Transverse colon (tissue), 4 donors: Measurements from ENCODE around the gene ZZZ3. TPM values are rescaled to one million over a fixed set of nuclear protein-coding genes. Genes with fewer than 3 reads are reported as not detected.

Experiments used
- DNase-seq: peaks from one replicate; pipeline ENCODE4 v3.0.0-alpha.2; 2019
- H3K27ac ChIP-seq, 4 donors: fragments of 200-600 bp; sonication (generic); 2 replicates each; pipeline ENCODE4 v1.5.1; 2016 to 2018; ENCODE audit warnings: inconsistent platforms in 4 of 4
- H3K27me3 ChIP-seq: fragments of 200-600 bp; sonication (generic); 2 replicates; pipeline ENCODE4 v1.5.1; 2017; ENCODE audit warnings: inconsistent platforms
- H3K36me3 ChIP-seq, 4 donors: fragments of 200-600 bp; sonication (generic); 2 replicates each; pipeline ENCODE4 v1.5.1; 2017 to 2019; ENCODE audit warnings: inconsistent platforms in 4 of 4
- H3K4me1 ChIP-seq, 4 donors: fragments of 200-600 bp; sonication (generic); 2 replicates each; pipeline ENCODE4 v1.5.1; 2017 to 2020; ENCODE audit warnings: inconsistent platforms in 4 of 4
- H3K4me3 ChIP-seq, 4 donors: fragments of 200-600 bp; sonication (generic); 1 replicate in 1 of 4; 2 replicates in 3 of 4; pipeline versions ENCODE4 v1.5.1 to v1.6.1; 2017 to 2019; ENCODE audit warnings: inconsistent platforms in 4 of 4
- H3K9me3 ChIP-seq, 2 donors: fragments of 200-600 bp; sonication (generic); 2 replicates each; pipeline ENCODE4 v1.5.1; 2017 to 2019; ENCODE audit warnings: inconsistent platforms in 2 of 2
- EP300 ChIP-seq: sonication (generic); formaldehyde crosslinking; IDR thresholded peaks from one replicate; pipeline ENCODE4 v1.6.1; 2017; ENCODE audit warnings: antibody characterized with exemption, low read depth
- POLR2A ChIP-seq: fragments of 450-650 bp; IDR thresholded peaks from one replicate; pipeline ENCODE4 v1.6.1; 2016; ENCODE audit warnings: antibody characterized with exemption, mild to moderate bottlenecking, moderate library complexity
- POLR2AphosphoS5 ChIP-seq, 3 donors: sonication (generic); formaldehyde crosslinking; IDR thresholded peaks; one replicate each; pipeline ENCODE4 v1.6.1; 2016; ENCODE audit warnings: antibody characterized with exemption in 3 of 3
- WGBS, 2 donors: methylation state at CpG; one replicate each; pipeline ENCODE4 v1.1.5; 2018; ENCODE audit warnings: low coverage in 1 of 2; 5-methylcytosine and 5-hydroxymethylcytosine counted together
- in situ Hi-C, 4 donors: fragments of 200-750 bp; cut with MboI; loops; one replicate each; pipeline versions ENCODE4 v1.15.0 to v1.15.1; 2017; ENCODE audit warnings: low sequenced_read_pairs in 3 of 4, low pct_ligation_motif_present in 1 of 4, low pct_unique_long_range_greater_than_20kb in 1 of 4
- intact Hi-C: fragments of 100-400 bp; cut with DNase I; formaldehyde crosslinking; loops from one replicate; pipeline ENCODE4 v1.15.1; 2023; ENCODE audit warnings: low total_unique reads
- total RNA-seq, 4 donors: library from RNA; depleted of rRNA; stranded (reverse); fragments of >200 nt; gene quantifications; one replicate each; pipeline ENCODE4 v1.1.0, GENCODE V29; 2016
- TF ChIP-seq, protein P1 (sequence below), 5 experiments: fragments of 200-600 bp in 3 of 5; fragments of 450-650 bp in 2 of 5; sonication (generic) in 3 of 5; IDR thresholded peaks; 1 replicate in 2 of 5; 2 replicates in 3 of 5; pipeline ENCODE4 v1.5.1; 2016 to 2017; ENCODE audit warnings: antibody characterized with exemption in 5 of 5, inconsistent platforms in 3 of 5, mild to moderate bottlenecking in 2 of 5, moderate library complexity in 1 of 5

ZZZ3 gene
- total RNA-seq, 4 donors from 2014 or later = 15.9 to 80.4 (median 47.4) TPM

GRCh38 chr1:77673716-77674355, 8.6 kb downstream of the ZZZ3 start:
- Histone ChIP-seq H3K4me1 (peaks cover 8 to 38% (median 16%) of the 10 kb centered on the region in 4 donors), H3K9me3 (no peaks in the 10 kb centered on the region), H3K36me3 (no peaks in the 10 kb centered on the region), H3K4me3 (no peak overlapping the region), H3K27me3 (no peaks in the 10 kb centered on the region), H3K27ac (no peak overlapping the region)
- intact Hi-C loops = no loop called here
- 50 to 65% methylated on average over 1 of the region's 1 CpG for WGBS, 2 donors
- in situ Hi-C loops = no loop called here
- no peak for DNase-seq
- TF ChIP-seq POLR2AphosphoS5 (IDR thresholded peaks at IDR 0.05) = no peak
- TF ChIP-seq POLR2A = no peak
- TF ChIP-seq, protein P1, sequence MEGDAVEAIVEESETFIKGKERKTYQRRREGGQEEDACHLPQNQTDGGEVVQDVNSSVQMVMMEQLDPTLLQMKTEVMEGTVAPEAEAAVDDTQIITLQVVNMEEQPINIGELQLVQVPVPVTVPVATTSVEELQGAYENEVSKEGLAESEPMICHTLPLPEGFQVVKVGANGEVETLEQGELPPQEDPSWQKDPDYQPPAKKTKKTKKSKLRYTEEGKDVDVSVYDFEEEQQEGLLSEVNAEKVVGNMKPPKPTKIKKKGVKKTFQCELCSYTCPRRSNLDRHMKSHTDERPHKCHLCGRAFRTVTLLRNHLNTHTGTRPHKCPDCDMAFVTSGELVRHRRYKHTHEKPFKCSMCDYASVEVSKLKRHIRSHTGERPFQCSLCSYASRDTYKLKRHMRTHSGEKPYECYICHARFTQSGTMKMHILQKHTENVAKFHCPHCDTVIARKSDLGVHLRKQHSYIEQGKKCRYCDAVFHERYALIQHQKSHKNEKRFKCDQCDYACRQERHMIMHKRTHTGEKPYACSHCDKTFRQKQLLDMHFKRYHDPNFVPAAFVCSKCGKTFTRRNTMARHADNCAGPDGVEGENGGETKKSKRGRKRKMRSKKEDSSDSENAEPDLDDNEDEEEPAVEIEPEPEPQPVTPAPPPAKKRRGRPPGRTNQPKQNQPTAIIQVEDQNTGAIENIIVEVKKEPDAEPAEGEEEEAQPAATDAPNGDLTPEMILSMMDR (IDR thresholded peaks at IDR 0.05) = no peak
- no peak for TF ChIP-seq EP300

- Histone ChIP-seq H3K9me3 (no peaks in the 10 kb centered on the region), H3K27me3 (no peaks in the 10 kb centered on the region), H3K4me1 (peaks cover 2 to 30% (median 9%) of the 10 kb centered on the region in 4 donors), H3K27ac (no peak overlapping the region), H3K36me3 (no peaks in the 10 kb centered on the region), H3K4me3 (no peak overlapping the region)
- WGBS, 2 donors = 85 to 100% methylated on average over 1 to 6 of the region's 6 CpGs
- intact Hi-C loops (no loop called here), in situ Hi-C loops (no loop called here)
- DNase-seq = no peak
- no peak for TF ChIP-seq POLR2A
- TF ChIP-seq POLR2AphosphoS5 (IDR thresholded peaks at IDR 0.05) = no peak
- TF ChIP-seq, protein P1 (IDR thresholded peaks at IDR 0.05) = no peak
- TF ChIP-seq EP300 = no peak
Measured at GRCh38 chr1:77673030-77673429, 9.4 kb downstream of the ZZZ3 start.

DNA sequence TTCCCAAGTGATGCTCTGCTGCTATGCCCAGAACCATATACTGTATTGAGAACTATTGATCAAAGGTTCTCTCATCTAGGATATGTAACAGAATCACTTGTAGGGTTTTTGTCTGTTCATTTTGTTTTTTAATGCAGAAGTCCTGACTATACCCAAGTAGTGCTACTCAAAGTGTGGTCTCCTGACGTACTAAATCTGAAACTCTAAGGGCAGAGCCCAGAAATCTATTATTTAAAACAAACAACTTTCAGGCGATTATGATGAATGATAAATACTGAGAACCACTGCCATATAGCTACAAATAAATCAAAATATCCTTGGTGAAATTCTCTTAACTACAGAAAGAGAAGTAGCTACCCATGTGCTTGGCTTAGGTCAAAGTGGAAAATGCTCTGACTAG, 10.1 kb downstream of the ZZZ3 start:
- no peaks in the 10 kb centered on the region for H3K27me3 ChIP-seq
- TF ChIP-seq EP300 (no peak), POLR2AphosphoS5 (IDR thresholded peaks at IDR 0.05) (no peak), POLR2A (no peak)
- TF ChIP-seq, protein P1 (IDR thresholded peaks at IDR 0.05) = no peak
- no peak overlapping the region for H3K4me3 ChIP-seq
- peaks cover 0 to 31% (median 8%) of the 10 kb centered on the region in 4 donors for H3K4me1 ChIP-seq
- H3K9me3 ChIP-seq = no peaks in the 10 kb centered on the region
- no peaks in the 10 kb centered on the region for H3K36me3 ChIP-seq
- intact Hi-C loops = no loop called here
- WGBS, 2 donors = 65 to 73% methylated on average over 2 of the region's 2 CpGs
- H3K27ac ChIP-seq = no peak overlapping the region
- in situ Hi-C loops = no loop called here
- no peak for DNase-seq

DNA sequence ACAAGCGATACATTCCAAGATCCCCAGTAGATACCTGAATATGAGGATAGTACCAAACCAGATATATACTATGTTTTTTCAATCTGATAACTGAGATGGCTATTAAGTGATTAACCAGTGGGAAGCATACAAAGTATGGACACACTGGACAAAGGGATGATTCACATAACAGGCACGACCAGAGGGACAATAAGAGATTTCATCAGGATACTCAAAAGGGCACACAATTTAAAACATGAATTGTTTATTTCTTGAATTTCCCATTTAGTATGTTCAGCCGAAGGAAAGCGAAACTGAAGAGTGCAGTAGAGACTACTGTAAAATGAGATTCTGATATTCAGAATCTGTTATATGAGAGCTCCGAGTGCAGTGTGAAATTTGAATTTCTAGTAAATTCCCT, 10.6 kb downstream of the ZZZ3 start:
- no peak overlapping the region for H3K4me3 ChIP-seq
- H3K4me1 ChIP-seq = peaks cover 0 to 36% (median 8%) of the 10 kb centered on the region in 4 donors
- H3K36me3 ChIP-seq = no peaks in the 10 kb centered on the region
- intact Hi-C loops (no loop called here), in situ Hi-C loops (no loop called here)
- 40 to 65% methylated on average over 5 of the region's 5 CpGs for WGBS, 2 donors
- H3K27ac ChIP-seq = no peak overlapping the region
- H3K27me3 ChIP-seq = no peaks in the 10 kb centered on the region
- no peak for DNase-seq
- TF ChIP-seq POLR2AphosphoS5 (IDR thresholded peaks at IDR 0.05) (no peak), POLR2A (no peak), EP300 (no peak)
- TF ChIP-seq, protein P1 (IDR thresholded peaks at IDR 0.05) = no peak
- H3K9me3 ChIP-seq = no peaks in the 10 kb centered on the region
